Activated CD8-positive, alpha-beta T cell treated with anti-CD3 and anti-CD28 coated beads for 36 hours (primary cell): ENCODE measurements around the gene ISOC1. TPM values are rescaled to one million over a fixed set of nuclear protein-coding genes. Genes with fewer than 3 reads are reported as not detected.

Experiments
- ATAC-seq: fragments of 200-7000 bp; cut with Tn5 transposase; one replicate; pipeline ENCODE4 v1.10.0; 2021; ENCODE audit warnings: mild to moderate bottlenecking, moderate library complexity
- CTCF ChIA-PET: fragments of 350-600 bp; sonication (Branson Sonifier 250); formaldehyde crosslinking; loops from one replicate; lab custom pipeline; 2021; ENCODE audit warnings: antibody characterized with exemption; lab: Charles Lee
- POLR2A ChIA-PET: fragments of 350-600 bp; sonication (Branson Sonifier 250); formaldehyde crosslinking; loops from one replicate; lab custom pipeline; 2021; ENCODE audit warnings: antibody characterized with exemption; lab: Charles Lee
- DNase-seq: peaks from one replicate; pipeline ENCODE4 v3.0.0-alpha.2; 2020
- H3K27ac Mint-ChIP-seq: one replicate; pipeline ENCODE4 v1.8.0; 2021; ENCODE audit warnings: mild to moderate bottlenecking, mixed read lengths
- H3K27me3 Mint-ChIP-seq: one replicate; pipeline ENCODE4 v1.8.0; 2021; ENCODE audit warnings: mixed read lengths
- H3K36me3 Mint-ChIP-seq: one replicate; pipeline ENCODE4 v1.8.0; 2021; ENCODE audit warnings: low read depth, mixed read lengths
- H3K4me1 Mint-ChIP-seq: one replicate; pipeline ENCODE4 v1.8.0; 2021; ENCODE audit warnings: low read depth, mixed read lengths
- H3K4me3 Mint-ChIP-seq: one replicate; pipeline ENCODE4 v1.8.0; 2021; ENCODE audit warnings: mild to moderate bottlenecking, moderate library complexity, mixed read lengths
- H3K9me3 Mint-ChIP-seq: one replicate; pipeline ENCODE4 v1.8.0; 2021; ENCODE audit warnings: mixed read lengths
- intact Hi-C: fragments of 100-400 bp; cut with micrococcal nuclease; formaldehyde crosslinking; loops from one replicate; pipeline ENCODE4 v1.10.0; 2022
- total RNA-seq, 2 experiments: library from RNA; stranded (reverse); gene quantifications; one replicate each; pipeline ENCODE4 v1.2.3, GENCODE V29; 2021
- TF ChIP-seq, protein P1 (sequence below): fragments of 200-600 bp; IDR thresholded peaks from one replicate; pipeline ENCODE4 v1.8.0; 2022; ENCODE audit warnings: antibody characterized with exemption, mild to moderate bottlenecking

ISOC1 gene
- total RNA-seq, 2 experiments from 2014 or later, result 23.4 to 24.1 TPM

DNA sequence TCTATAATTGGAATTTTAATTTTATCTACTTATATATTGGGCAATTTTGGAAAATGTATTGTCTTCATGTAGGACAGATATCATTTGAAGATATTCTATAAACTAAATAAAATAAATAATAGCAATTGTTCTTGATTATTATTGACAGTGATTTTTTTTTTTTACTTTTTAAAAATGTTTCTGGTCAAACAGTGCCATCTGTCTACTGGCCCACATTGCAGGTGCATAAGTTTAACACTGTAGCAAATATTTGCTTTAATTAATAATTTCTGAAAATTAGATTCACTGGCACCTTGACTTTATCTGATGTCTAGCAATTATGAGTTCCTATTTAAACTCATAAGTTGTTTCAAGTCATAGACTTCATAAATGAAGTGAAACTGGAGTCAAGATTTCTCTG, 41.1 kb upstream of the ISOC1 start:
- H3K4me1 Mint-ChIP-seq, result no peaks in the 10 kb centered on the region
- no peak for ATAC-seq
- no peak overlapping the region for H3K4me3 Mint-ChIP-seq
- TF ChIP-seq, protein P1, sequence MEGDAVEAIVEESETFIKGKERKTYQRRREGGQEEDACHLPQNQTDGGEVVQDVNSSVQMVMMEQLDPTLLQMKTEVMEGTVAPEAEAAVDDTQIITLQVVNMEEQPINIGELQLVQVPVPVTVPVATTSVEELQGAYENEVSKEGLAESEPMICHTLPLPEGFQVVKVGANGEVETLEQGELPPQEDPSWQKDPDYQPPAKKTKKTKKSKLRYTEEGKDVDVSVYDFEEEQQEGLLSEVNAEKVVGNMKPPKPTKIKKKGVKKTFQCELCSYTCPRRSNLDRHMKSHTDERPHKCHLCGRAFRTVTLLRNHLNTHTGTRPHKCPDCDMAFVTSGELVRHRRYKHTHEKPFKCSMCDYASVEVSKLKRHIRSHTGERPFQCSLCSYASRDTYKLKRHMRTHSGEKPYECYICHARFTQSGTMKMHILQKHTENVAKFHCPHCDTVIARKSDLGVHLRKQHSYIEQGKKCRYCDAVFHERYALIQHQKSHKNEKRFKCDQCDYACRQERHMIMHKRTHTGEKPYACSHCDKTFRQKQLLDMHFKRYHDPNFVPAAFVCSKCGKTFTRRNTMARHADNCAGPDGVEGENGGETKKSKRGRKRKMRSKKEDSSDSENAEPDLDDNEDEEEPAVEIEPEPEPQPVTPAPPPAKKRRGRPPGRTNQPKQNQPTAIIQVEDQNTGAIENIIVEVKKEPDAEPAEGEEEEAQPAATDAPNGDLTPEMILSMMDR, result no peak
- ChIA-PET POLR2A (no interaction called here), CTCF (interaction anchor here (0.7 kb wide), 2 partner anchors 100 to 147 kb away, joined by 3 to 4 read pairs; no protein-coding TSS in a partner anchor)
- peaks cover 15% of the 10 kb centered on the region for H3K27me3 Mint-ChIP-seq
- intact Hi-C loops, result no loop called here
- H3K27ac Mint-ChIP-seq, result no peak overlapping the region
- no peak for DNase-seq
- no peaks in the 10 kb centered on the region for H3K9me3 Mint-ChIP-seq
- H3K36me3 Mint-ChIP-seq, result no peaks in the 10 kb centered on the region

DNA sequence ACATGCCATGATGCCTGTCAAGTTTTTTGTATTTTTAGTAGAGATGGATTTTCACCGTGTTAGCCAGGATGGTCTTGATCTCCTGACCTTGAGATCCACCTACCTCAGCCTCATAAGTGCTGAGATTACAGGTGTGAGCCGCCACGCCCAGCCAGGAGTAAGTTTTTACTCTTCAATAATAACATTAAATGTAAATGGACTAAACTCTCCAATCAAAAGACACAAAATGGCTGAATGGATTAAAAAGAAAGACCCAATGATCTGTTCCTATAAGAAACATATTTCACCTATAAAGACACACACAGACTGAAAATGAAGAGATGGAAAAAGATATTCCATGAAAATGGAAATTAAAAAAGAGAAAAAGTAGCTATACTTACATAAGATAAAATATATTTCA, 37.2 kb upstream of the ISOC1 start:
- intact Hi-C loops, result no loop called here
- no peaks in the 10 kb centered on the region for H3K36me3 Mint-ChIP-seq
- TF ChIP-seq, protein P1, result no peak
- DNase-seq (no peak), ATAC-seq (no peak)
- CTCF ChIA-PET, result no interaction called here
- no peak overlapping the region for H3K27ac Mint-ChIP-seq
- no peaks in the 10 kb centered on the region for H3K9me3 Mint-ChIP-seq
- H3K4me3 Mint-ChIP-seq, result no peak overlapping the region
- H3K4me1 Mint-ChIP-seq, result no peaks in the 10 kb centered on the region
- POLR2A ChIA-PET, result no interaction called here
- peaks cover 15% of the 10 kb centered on the region for H3K27me3 Mint-ChIP-seq

DNA sequence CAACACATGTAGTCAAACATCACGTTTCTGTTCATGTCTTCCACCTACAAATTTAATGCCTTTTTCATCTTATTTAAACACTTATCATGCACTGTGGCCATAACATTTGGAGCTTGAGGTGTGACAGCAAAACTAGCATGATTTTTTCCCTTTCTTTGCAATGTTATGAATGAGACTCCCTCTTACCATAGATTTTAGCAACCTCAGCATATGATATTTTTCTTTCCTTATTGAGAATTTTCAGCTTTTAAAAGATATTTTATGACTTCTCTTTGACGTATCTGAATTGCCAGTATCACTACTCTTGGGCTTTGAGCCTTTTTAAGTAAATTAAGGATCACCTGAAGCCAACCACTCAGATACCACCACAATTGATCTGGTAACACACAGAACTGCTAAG, 32.7 kb upstream of the ISOC1 start:
- ATAC-seq, result no peak

DNA sequence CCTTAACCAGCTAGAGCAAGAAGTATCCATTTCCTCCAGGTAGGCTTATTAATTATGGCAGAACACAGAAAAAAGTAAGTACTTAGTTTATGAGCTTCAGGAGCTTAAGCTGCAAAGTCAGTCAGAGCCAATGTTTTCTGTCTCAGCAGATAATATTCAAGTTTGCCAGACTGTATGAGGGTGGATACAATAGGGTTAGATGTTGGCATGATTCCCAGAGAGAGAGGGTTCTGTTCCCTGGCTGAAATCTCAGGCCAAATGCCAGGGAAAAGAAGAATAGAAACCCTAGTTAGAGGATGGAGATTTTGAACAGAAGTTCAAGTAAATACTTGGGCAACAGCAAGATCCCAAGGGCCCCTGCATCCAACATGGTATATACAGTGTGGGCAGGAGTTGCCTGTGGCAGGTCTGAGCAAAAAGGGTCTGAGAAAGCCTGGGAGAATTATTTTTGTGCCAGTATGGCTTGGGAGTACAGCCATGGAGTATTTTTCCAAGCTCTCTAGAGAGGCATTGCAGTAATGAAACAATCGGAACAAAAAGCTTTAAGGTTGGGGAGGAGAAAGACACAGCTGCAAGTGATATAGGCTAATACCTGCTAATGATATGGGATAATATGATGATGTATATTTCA, 31.0 kb upstream of the ISOC1 start:
- Mint-ChIP-seq H3K27ac (no peak overlapping the region), H3K9me3 (no peaks in the 10 kb centered on the region), H3K4me1 (no peaks in the 10 kb centered on the region), H3K36me3 (no peaks in the 10 kb centered on the region), H3K27me3 (peaks cover 1% of the 10 kb centered on the region), H3K4me3 (no peak overlapping the region)
- DNase-seq (no peak), ATAC-seq (no peak)
- POLR2A ChIA-PET, result interaction anchor here (0.7 kb wide), 1 partner anchor 147 kb away, joined by 3 read pairs; no protein-coding TSS in a partner anchor
- intact Hi-C loops, result no loop called here
- CTCF ChIA-PET, result no interaction called here
- TF ChIP-seq, protein P1, result no peak

More for the DNA sequence above, 32.7 kb upstream of the ISOC1 start:
- Mint-ChIP-seq H3K27ac (no peak overlapping the region), H3K36me3 (no peaks in the 10 kb centered on the region), H3K27me3 (peaks cover 1% of the 10 kb centered on the region), H3K4me3 (no peak overlapping the region), H3K4me1 (no peaks in the 10 kb centered on the region), H3K9me3 (no peaks in the 10 kb centered on the region)
- intact Hi-C loops, result no loop called here
- TF ChIP-seq, protein P1, result no peak
- no peak for DNase-seq
- POLR2A ChIA-PET, result no interaction called here
- CTCF ChIA-PET, result no interaction called here

DNA sequence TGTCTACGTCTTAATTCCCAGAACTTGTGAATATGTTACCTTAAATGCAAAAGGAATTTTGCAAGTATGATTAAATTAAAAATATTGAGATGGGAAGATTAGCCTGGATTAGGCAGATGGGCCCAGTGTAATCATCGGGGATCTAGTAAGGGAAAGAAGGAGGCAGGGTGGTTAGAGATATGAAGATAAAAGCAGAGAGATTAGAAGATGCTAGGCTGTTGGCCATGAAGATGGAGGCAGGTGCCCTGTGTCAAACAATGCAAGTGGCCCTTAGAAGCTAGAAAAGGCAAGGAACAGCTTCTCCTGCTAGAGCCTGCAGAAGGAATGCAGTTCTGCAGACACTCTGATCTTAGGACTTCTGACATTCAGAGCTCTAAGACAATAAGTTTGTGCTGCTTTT, 28.8 kb upstream of the ISOC1 start:
- ChIA-PET POLR2A (no interaction called here), CTCF (no interaction called here)
- intact Hi-C loops, result no loop called here
- H3K9me3 Mint-ChIP-seq, result no peaks in the 10 kb centered on the region
- no peak for DNase-seq
- no peak for ATAC-seq
- peaks cover 2% of the 10 kb centered on the region for H3K27me3 Mint-ChIP-seq
- no peaks in the 10 kb centered on the region for H3K4me1 Mint-ChIP-seq
- no peak overlapping the region for H3K4me3 Mint-ChIP-seq
- TF ChIP-seq, protein P1, result no peak
- H3K36me3 Mint-ChIP-seq, result no peaks in the 10 kb centered on the region
- H3K27ac Mint-ChIP-seq, result no peak overlapping the region
